AG04450 (cell line): ENCODE data around the gene SCEL. TPM values are rescaled to one million over a fixed set of nuclear protein-coding genes. Genes with fewer than 3 reads are reported as not detected.

Experiments used
- CTCF ChIA-PET: fragments of 300-600, 350-600 bp; formaldehyde crosslinking; extraction: SDS; loops from one replicate; lab custom pipeline; 2022; ENCODE audit warnings: antibody characterized with exemption, inconsistent platforms; lab: Charles Lee
- POLR2A ChIA-PET: fragments of 350-600 bp; formaldehyde crosslinking; extraction: SDS; loops from one replicate; lab custom pipeline; 2021; ENCODE audit warnings: antibody characterized with exemption, inconsistent platforms; lab: Yijun Ruan, JAX
- DNase-seq: peaks from one replicate; pipeline ENCODE4 v3.0.0-alpha.2; 2011; ENCODE audit warnings: low read depth, low spot score
- H3K27ac ChIP-seq: one replicate; pipeline ENCODE4 v1.5.1; 2012; ENCODE audit warnings: low read depth, low read length, control low read depth
- H3K27me3 ChIP-seq: one replicate; pipeline ENCODE4 v1.6.0; 2012; ENCODE audit warnings: low read length; ENCODE audit not compliant: control insufficient read depth, insufficient read depth
- H3K4me3 ChIP-seq: 2 replicates; pipeline ENCODE4 v1.5.1; 2011; ENCODE audit warnings: mild to moderate bottlenecking, low read depth, low read length, control low read depth
- H3K9me3 ChIP-seq: 2 replicates; pipeline ENCODE4 v1.5.1; 2012; ENCODE audit warnings: low read length; ENCODE audit not compliant: control insufficient read depth, insufficient read depth
- CTCF ChIP-seq: IDR thresholded peaks from 2 replicates; pipeline ENCODE4 v1.5.1; 2011; ENCODE audit warnings: low read depth, low read length, control low read depth, inconsistent platforms
- polyA plus RNA-seq: library from polyadenylated mRNA; depleted of rRNA; stranded (reverse); fragments of >200 nt; gene quantifications from 2 replicates; pipeline ENCODE4 v1.2.3, GENCODE V29; 2011

Gene SCEL
- polyA plus RNA-seq, 1 experiment: not detected

GRCh38 chr13:77511552-77511951 is 24.0 kb upstream of the SCEL start:
- no peak for DNase-seq
- Histone ChIP-seq H3K27ac (no peak overlapping the region), H3K4me3 (no peak overlapping the region), H3K27me3 (no peaks in the 10 kb centered on the region), H3K9me3 (no peaks in the 10 kb centered on the region)
- ChIA-PET CTCF (interaction anchor here (0.9 kb wide), 1 partner anchor 33 kb away, joined by 3 read pairs; no protein-coding TSS in a partner anchor), POLR2A (interaction anchor here (0.7 kb wide), 1 partner anchor 640 kb away, joined by 3 read pairs; no protein-coding TSS in a partner anchor)
- no peak for TF ChIP-seq CTCF

GRCh38 chr13:77513719-77514335 is 21.7 kb upstream of the SCEL start:
- H3K27me3 ChIP-seq: no peaks in the 10 kb centered on the region
- ChIA-PET POLR2A (no interaction called here), CTCF (no interaction called here)
- TF ChIP-seq CTCF: no peak
- no peak overlapping the region for H3K27ac ChIP-seq
- H3K9me3 ChIP-seq: no peaks in the 10 kb centered on the region
- H3K4me3 ChIP-seq: no peak overlapping the region
- DNase-seq: no peak

DNA sequence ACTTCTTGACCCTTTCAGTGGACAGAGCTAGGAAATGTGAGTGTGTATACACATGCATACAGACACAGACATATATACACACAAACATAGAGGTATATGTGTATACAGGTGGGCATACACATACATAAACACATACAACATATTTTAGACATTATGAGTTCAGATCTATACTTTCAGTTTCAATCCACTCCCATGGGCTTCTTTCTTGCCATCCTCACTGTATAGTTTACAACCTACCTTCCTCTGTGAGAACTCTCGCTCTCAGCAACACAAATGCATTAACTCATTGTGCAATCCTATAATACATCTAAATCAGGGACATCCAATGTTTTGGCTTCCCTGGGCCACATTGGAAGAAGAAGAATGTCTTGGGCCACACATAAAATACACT is 21.2 kb upstream of the SCEL start:
- no peak for DNase-seq
- ChIA-PET POLR2A (no interaction called here), CTCF (no interaction called here)
- H3K9me3 ChIP-seq: no peaks in the 10 kb centered on the region
- H3K27ac ChIP-seq: no peak overlapping the region
- H3K27me3 ChIP-seq: no peaks in the 10 kb centered on the region
- no peak overlapping the region for H3K4me3 ChIP-seq
- TF ChIP-seq CTCF: no peak

- Histone ChIP-seq H3K4me3 (no peak overlapping the region), H3K9me3 (no peaks in the 10 kb centered on the region), H3K27ac (no peak overlapping the region), H3K27me3 (no peaks in the 10 kb centered on the region)
- ChIA-PET POLR2A (no interaction called here), CTCF (no interaction called here)
- DNase-seq: no peak
- no peak for TF ChIP-seq CTCF
Measured at GRCh38 chr13:77515785-77516184, 19.7 kb upstream of the SCEL start.

DNA sequence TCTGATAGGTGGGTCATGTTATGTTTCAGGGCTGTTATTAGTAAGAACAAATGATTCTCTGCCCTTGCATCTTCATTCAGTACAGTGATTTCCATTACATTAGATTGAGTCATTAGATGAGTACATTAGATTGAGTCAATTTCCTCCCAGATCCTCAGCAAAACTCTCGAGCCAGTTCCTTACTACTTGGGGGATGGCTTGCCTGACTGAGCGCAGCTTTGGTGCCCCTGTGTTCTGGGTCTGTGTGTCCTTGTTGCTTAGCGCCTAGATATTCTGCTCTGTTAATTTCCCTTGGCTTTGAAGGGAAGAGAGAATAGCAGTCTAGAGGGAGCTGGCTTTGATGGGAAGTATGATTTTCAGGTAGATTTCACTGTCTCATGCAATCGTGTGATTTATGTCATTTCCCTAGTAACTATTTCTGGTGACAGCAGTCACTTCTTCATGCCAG is 19.1 kb upstream of the SCEL start:
- DNase-seq: no peak
- ChIA-PET POLR2A (no interaction called here), CTCF (no interaction called here)
- no peak overlapping the region for H3K27ac ChIP-seq
- no peaks in the 10 kb centered on the region for H3K9me3 ChIP-seq
- no peak overlapping the region for H3K4me3 ChIP-seq
- TF ChIP-seq CTCF: no peak
- no peaks in the 10 kb centered on the region for H3K27me3 ChIP-seq
